OCI-LY1 (cell line): ENCODE results near the gene SLC5A12.

ENCODE experiments used
- H2AFZ ChIP-seq: fragments of 200-600 bp; sonication (generic), shearing (Covaris generic); 2 replicates; pipeline ENCODE4 v1.6.0; 2014; ENCODE audit warnings: antibody characterized with exemption, mild to moderate bottlenecking, low read length
- H3F3A ChIP-seq: fragments of 200-600 bp; sonication (generic), shearing (Covaris generic); 2 replicates; pipeline ENCODE4 v1.6.0; 2014; ENCODE audit warnings: mild to moderate bottlenecking, antibody characterized with exemption, low read length, moderate library complexity; ENCODE audit not compliant: insufficient read depth
- H3K27ac ChIP-seq: fragments of 200-600 bp; sonication (generic); 2 replicates; pipeline ENCODE4 v1.5.1; 2014; ENCODE audit warnings: low read length, mixed run types, mild to moderate bottlenecking, low read depth; ENCODE audit not compliant: poor library complexity, severe bottlenecking
- H3K27me3 ChIP-seq: fragments of 200-600 bp; sonication (generic); 2 replicates; pipeline ENCODE4 v1.6.0; 2014; ENCODE audit warnings: antibody characterized with exemption, mild to moderate bottlenecking, low read length, moderate library complexity; ENCODE audit not compliant: insufficient read depth
- H3K36me3 ChIP-seq: fragments of 200-600 bp; sonication (generic); 2 replicates; pipeline ENCODE4 v1.6.1; 2014; ENCODE audit warnings: mild to moderate bottlenecking, antibody characterized with exemption, low read length, moderate library complexity, mixed read lengths; ENCODE audit not compliant: insufficient read depth
- H3K4me1 ChIP-seq: fragments of 200-600 bp; sonication (generic); 2 replicates; pipeline ENCODE4 v1.5.1; 2014; ENCODE audit warnings: mild to moderate bottlenecking, low read length, moderate library complexity; ENCODE audit not compliant: insufficient read depth, severe bottlenecking
- H3K4me2 ChIP-seq: fragments of 200-600 bp; sonication (generic), shearing (Covaris generic); 2 replicates; pipeline ENCODE4 v1.6.1; 2014; ENCODE audit warnings: low read length
- H3K4me3 ChIP-seq: fragments of 200-600 bp; sonication (generic); 2 replicates; pipeline ENCODE4 v1.5.1; 2014; ENCODE audit warnings: low read length, low read depth, mild to moderate bottlenecking, mixed read lengths; ENCODE audit not compliant: poor library complexity, severe bottlenecking
- H3K79me2 ChIP-seq: fragments of 200-600 bp; shearing (Covaris generic); 2 replicates; pipeline ENCODE4 v1.6.1; 2016; ENCODE audit warnings: mixed run types, low read length, mixed read lengths; ENCODE audit not compliant: insufficient read depth
- H3K9ac ChIP-seq: fragments of 200-600 bp; sonication (generic), shearing (Covaris generic); 2 replicates; pipeline ENCODE4 v1.6.1; 2014; ENCODE audit warnings: mild to moderate bottlenecking, low read length, mixed read lengths
- H3K9me2 ChIP-seq: fragments of 200-600 bp; sonication (generic), shearing (Covaris generic); 2 replicates; pipeline ENCODE4 v1.6.1; 2014; ENCODE audit warnings: low read depth, mild to moderate bottlenecking, low read length, mixed read lengths
- H3K9me3 ChIP-seq: fragments of 200-600 bp; shearing (Covaris generic); 2 replicates; pipeline ENCODE4 v1.6.1; 2014; ENCODE audit warnings: low read length, mixed read lengths
- H4K20me1 ChIP-seq: fragments of 200-600 bp; sonication (generic), shearing (Covaris generic); 2 replicates; pipeline ENCODE4 v1.6.0; 2016; ENCODE audit warnings: mild to moderate bottlenecking, low read length; ENCODE audit not compliant: insufficient read depth
- CTCF ChIP-seq: fragments of 200-600 bp; sonication (generic), shearing (Covaris generic); IDR thresholded peaks from 2 replicates; pipeline ENCODE4 v1.5.1; 2017; ENCODE audit warnings: mild to moderate bottlenecking, antibody characterized with exemption, low read length, moderate library complexity, mixed read lengths
- EZH2 ChIP-seq: fragments of 200-600 bp; sonication (generic), shearing (Covaris generic); IDR thresholded peaks from 2 replicates; pipeline ENCODE4 v1.8.0; 2017; ENCODE audit warnings: borderline replicate concordance, mixed run types, mild to moderate bottlenecking, antibody characterized with exemption, low read length, moderate library complexity, mixed read lengths

Gene SLC5A12

GRCh38 chr11:26708736-26709456, 13.0 kb downstream of the SLC5A12 start:
- no peaks in the 10 kb centered on the region for H3F3A ChIP-seq
- H3K9me2 ChIP-seq: no peaks in the 10 kb centered on the region
- H3K4me2 ChIP-seq: no peak overlapping the region
- H3K4me1 ChIP-seq: no peaks in the 10 kb centered on the region
- no peaks in the 10 kb centered on the region for H3K9me3 ChIP-seq
- H3K27ac ChIP-seq: no peak overlapping the region
- H3K9ac ChIP-seq: no peak overlapping the region
- no peak for TF ChIP-seq EZH2
- TF ChIP-seq CTCF: no peak
- H3K36me3 ChIP-seq: no peaks in the 10 kb centered on the region
- no peaks in the 10 kb centered on the region for H3K79me2 ChIP-seq
- H4K20me1 ChIP-seq: no peaks in the 10 kb centered on the region
- H3K4me3 ChIP-seq: no peak overlapping the region
- H2AFZ ChIP-seq: no peak overlapping the region
- H3K27me3 ChIP-seq: no peaks in the 10 kb centered on the region

GRCh38 chr11:26706181-26706580, 15.7 kb downstream of the SLC5A12 start:
- no peaks in the 10 kb centered on the region for H3K36me3 ChIP-seq
- H3K4me1 ChIP-seq: no peaks in the 10 kb centered on the region
- no peak overlapping the region for H3K4me3 ChIP-seq
- H3K27me3 ChIP-seq: no peaks in the 10 kb centered on the region
- no peak overlapping the region for H3K9ac ChIP-seq
- H3F3A ChIP-seq: no peaks in the 10 kb centered on the region
- H3K79me2 ChIP-seq: no peaks in the 10 kb centered on the region
- no peaks in the 10 kb centered on the region for H4K20me1 ChIP-seq
- no peaks in the 10 kb centered on the region for H3K9me2 ChIP-seq
- H3K9me3 ChIP-seq: no peaks in the 10 kb centered on the region
- no peak overlapping the region for H3K4me2 ChIP-seq
- no peak overlapping the region for H2AFZ ChIP-seq
- TF ChIP-seq EZH2 (no peak), CTCF (no peak)
- no peak overlapping the region for H3K27ac ChIP-seq

- Histone ChIP-seq H3K4me1 (no peaks in the 10 kb centered on the region), H3K9me3 (no peaks in the 10 kb centered on the region), H2AFZ (no peak overlapping the region), H4K20me1 (no peaks in the 10 kb centered on the region), H3K9ac (no peak overlapping the region), H3K36me3 (no peaks in the 10 kb centered on the region), H3F3A (no peaks in the 10 kb centered on the region), H3K4me2 (no peak overlapping the region), H3K27ac (no peak overlapping the region), H3K9me2 (no peaks in the 10 kb centered on the region), H3K27me3 (no peaks in the 10 kb centered on the region), H3K79me2 (no peaks in the 10 kb centered on the region), H3K4me3 (no peak overlapping the region)
- TF ChIP-seq CTCF (no peak), EZH2 (no peak)
Observed at GRCh38 chr11:26704249-26704648, 17.6 kb downstream of the SLC5A12 start.
